Hematopoietic multipotent progenitor cell treated with erythropoietin and hydrocortisone succinate and interleukin-3 and kit ligand, for 15 days (in vitro differentiated cells): ENCODE data around the gene CPNE1.

ENCODE experiments used
- DNase-seq: peaks from one replicate; pipeline ENCODE4 v3.0.0-alpha.2; 2015; ENCODE audit warnings: low spot score

Gene CPNE1

GRCh38 chr20:35619196-35620095 is 45.3 kb downstream of the CPNE1 start:
- peak; percentile 41 for DNase-seq

DNA sequence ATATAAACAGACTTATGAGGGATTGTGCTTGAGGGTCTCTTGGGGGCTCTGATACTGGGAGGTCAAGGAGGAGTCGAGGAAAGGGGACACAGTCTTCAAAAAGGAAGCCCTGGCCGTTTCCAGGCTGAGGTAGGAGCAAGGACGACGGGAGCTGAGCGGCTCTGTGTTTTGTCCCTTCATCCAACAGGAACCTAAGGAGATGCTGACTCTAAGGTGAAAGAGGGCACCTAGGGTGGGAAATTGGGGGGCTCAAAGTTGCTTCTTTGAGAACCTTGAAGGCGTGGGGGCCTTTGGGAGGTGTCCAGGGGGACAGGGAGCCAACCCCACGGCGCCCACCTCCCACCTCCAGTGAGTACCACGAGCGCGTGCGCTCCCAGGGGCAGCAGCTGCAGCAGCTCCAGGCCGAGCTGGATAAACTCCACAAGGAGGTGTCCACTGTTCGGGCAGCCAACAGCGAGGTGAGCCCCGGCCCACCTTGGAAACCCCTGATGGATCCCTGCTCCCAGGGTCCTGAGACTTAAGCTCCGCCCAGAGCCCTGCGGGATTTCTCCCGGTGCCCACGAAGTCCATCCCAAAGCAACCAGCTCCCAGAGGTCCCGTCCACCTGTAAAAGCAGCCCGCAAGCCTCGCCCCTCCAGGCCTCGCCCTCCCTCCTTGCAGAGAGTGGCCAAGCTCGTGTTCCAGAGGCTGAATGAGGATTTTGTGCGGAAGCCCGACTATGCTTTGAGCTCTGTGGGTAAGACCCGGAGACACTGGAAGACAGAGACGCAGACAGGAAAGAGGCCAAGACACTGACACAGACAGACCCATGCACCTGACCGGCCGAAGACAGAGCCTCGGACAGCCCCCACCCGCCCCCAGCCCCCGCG is 46.2 kb downstream of the CPNE1 start:
- DNase-seq: no peak

- DNase-seq: peak; percentile 34
These were observed 47.1 kb downstream of the CPNE1 start for GRCh38 chr20:35617397-35618262.

DNA sequence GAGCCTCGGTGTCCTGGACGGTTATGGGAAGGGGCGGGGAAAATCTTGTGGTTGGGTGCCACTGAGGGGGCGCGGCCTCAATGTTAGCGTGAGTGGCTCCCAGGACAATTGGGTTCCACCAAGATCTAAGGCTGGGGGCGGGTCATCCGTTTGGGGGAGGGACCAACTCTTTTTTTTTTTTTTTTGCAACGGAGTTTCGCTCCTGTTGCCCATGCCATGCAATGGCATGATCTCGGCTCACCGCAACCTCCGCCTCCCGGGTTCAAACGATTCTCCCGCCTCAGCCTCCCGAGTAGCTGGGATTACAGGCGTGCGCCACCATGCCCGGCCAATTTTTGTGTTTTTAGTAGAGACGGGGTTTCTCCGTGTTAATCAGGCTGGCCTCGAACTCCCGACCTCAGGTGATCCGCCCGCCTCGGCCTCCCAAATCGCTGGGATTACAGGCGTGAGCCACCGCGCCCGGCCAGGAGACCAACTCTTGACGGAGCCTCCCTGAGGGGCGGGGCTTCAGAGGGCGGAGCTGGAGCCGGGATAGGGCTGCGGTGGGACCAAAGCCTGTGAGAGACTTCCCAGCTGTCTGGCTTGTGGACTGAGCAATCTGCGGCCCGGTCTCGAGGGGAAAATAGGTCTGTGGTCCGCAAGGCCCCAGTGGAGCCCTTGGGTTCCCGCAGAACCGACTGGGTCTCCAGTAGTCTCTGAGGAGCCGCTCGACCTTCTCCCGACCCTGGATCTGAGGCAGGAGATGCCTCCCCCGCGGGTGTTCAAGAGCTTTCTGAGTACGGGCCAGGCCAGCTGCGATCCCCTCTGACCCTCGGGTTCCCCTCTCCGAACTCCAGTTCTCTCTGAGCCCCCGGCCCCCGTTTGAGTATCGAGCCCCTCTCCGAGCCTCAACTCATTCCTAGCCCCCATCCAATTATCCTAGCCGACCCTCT is 48.0 kb downstream of the CPNE1 start:
- DNase-seq: peak; percentile 73

- DNase-seq: peak; percentile 98
These were observed 48.8 kb downstream of the CPNE1 start, which contains the start of gene SPAG4 for GRCh38 chr20:35615667-35616464. Gene SPAG4 (plus strand): TSS chr20:35615829. CDS start chr20:35616004, 175 bp downstream.

- no peak for DNase-seq
These were observed 53.2 kb downstream of the CPNE1 start for GRCh38 chr20:35611482-35611881.

DNA sequence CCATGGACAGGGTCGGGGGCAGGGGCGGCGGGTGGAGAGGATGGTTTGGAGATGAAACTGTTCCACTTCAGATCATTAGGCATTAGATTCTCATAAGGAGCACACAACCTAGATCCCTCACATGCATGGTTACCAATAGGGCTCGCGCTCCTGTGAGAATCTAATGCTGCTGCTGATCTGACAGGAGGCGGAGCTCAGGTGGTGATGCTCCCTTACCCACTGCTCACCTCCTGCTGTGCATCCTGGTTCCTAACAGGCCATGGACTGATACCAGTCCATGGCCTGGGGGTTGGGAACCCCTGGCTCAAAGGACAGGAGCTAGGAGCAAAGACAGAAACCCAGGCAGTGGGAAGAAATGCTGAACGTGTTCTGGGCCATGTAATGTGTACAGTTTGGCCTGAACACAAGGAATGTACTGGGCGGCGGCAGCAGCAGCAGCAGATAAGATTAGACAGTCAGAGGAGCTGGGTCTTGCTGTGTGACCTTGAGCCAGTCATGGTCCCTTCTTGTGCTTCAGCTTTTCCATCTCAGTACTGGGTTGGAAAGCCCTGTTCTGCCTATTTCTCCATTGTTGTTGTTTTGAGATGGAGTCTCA is 53.8 kb downstream of the CPNE1 start:
- DNase-seq: peak; percentile 51

GRCh38 chr20:35607003-35607735 is 57.5 kb downstream of the CPNE1 start:
- DNase-seq: no peak

- no peak for DNase-seq
These were observed 58.6 kb downstream of the CPNE1 start for GRCh38 chr20:35606127-35606526.

DNA sequence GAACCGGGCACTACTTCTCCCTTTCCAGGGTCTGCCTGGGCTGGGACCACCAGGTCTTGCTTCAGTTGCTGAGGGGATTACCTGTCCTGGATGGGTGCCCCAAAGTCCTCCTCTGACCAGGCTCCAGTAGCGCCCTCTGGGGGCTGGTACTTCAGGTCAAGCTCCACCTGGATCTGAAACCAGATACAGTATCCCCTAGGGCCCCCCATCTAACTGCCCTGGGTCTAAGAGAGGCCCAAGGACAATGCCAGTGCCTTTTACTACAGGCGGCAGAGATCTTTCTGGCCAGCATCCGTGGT is 60.3 kb downstream of the CPNE1 start:
- peak; percentile 39 for DNase-seq

DNA sequence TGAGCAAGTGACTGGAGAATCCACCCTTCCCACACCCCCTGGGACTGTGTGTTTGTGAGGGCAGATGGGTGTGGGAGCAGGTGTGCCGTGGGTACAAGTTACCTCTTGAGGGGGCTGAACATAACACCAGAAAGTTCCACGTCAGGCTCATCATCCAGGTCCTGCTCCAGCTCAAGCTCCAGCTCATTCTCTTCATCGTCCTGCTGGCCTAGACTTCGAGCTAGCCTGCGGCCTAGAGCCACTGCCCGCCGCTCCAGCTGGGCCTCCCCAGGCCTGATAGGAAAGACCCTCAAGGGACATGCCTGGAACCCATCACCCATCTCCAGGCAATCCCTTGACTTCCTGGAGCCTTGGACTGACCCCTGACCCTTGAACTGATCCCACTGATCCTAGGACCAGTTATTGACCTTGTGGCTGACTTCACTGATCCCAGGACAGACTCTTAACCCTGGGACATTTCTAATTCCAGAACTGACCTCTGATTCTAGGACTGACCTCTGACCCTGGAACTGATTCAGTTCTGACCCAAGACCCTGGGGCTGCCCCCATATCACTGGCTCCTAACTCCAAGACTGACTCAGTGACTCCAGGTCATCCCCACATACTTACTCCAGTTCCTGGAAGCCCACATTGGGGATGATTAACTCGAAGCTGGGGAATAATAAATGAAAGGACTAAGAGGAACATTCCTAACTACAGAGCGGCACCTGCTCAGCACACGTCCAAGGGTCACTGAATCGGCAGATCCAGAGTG is 60.8 kb downstream of the CPNE1 start:
- DNase-seq: no peak

GRCh38 chr20:35602851-35603495 is 61.7 kb downstream of the CPNE1 start:
- no peak for DNase-seq

GRCh38 chr20:35601990-35602389 is 62.7 kb downstream of the CPNE1 start:
- no peak for DNase-seq

GRCh38 chr20:35600993-35601973 is 63.4 kb downstream of the CPNE1 start:
- DNase-seq: peak; percentile 62

DNA sequence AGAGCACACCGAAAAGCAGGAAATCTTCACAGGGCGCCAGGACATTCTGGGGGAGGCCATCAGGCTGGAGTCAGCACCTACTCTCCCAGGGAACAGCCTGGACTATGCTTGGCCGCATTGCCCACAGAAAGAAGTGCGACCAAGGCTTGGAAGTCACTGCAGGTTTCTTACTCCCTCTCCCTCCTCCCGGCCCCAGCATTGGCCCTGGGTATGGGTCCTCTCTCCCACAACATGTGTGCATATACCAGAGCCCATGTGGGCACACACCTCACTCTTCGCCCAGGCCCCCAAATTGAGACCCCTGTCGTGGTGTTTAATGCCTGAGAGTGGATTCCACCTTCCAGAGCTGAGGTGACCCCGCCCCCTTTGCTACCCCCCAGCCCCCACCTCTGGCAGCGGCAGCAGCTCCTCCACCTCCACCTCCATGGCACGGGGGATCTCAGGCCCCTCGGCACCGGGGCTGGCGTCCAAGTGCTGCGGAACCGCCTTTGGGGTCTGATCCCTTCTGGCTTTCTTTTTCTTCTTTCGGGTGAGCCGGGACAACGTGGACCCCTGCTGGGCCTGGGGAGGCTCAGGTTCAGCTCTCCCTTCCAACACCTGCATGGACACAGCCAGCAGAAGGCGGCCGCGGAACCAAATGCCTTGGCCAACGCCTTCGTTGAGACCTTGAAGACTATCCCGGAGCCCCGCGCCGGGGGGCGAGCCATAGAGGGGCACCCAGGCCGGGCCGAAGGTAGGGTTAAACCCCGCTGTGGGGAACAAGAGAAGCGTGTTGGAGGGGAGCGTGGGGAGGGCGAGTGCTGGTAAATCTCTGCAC is 64.3 kb downstream of the CPNE1 start:
- DNase-seq: no peak

DNA sequence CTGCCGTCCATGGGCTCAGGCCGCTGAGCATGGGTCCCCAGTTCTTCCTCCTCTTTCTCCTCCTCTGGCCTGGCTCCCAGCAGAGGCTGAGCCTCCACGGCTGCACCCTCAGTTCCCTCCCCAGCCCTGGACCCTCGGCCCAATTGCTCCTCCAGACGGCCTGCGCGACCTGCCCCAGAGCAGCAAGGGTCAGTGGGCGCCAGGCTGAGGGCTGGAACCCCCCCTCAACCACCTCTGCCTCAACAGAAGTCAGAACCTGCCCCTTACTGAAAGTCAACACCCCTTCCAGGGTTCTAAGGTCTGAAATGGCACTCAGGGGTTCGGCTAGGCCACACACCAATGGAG is 65.0 kb downstream of the CPNE1 start:
- DNase-seq: no peak
